ENCODE results near the gene HEPN1. TPM values are rescaled to one million over a fixed set of nuclear protein-coding genes. Genes with fewer than 3 reads are reported as not detected.

Gene HEPN1
- total and polyA plus RNA-seq, 9 of the 15 experiments (the other 6 are each of a cell fraction or from before 2014, with no cell fraction given) = not detected

DNA sequence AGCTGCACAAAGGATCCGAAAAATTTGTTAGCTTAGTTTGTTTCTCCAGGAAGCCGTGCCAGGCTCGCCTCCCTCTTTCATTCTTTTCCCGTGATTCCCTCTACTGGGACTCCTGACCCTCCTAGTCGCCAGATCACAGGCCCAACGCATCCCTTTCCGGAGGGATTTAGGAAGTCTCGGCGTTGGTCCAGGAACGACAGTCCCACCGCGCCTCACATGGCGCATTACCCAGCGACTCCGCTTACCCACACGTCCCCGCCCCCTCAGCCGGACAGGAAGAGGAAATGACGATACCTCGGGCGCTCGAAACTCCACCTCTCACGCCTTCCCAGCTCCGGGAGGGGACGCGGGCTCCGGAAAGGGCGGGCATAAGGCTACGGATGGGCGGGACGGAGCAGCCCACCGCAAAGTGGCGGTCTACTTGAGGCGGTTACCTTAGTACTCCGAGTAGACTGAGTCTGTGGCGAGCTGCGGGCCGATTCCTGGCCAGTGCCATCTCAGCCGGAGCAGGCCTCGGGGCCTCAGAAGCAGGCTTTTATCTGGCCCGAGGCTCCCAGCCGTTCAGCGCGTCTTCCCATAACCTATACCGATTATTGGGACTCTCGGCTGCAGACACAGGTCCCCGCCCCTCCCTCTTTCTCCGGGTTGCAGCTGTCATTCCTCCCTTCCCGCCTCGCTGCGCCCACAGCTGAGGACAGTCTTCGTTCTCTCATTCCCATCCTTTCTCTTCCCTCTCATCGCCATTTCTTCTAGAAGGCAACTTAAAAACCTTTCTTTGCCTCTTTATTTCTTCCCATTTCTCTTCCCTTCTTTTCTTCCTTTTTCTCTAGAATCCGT, 34.9 kb downstream of the HEPN1 start, which contains the start of gene CCDC15 (continued):
- TF ChIP-seq RBM22 (IDR thresholded peaks at IDR 0.05; ENCODE audit: low read depth, low read length, poor library complexity, severe bottlenecking) = no peak
- peak; percentile 76 for TF ChIP-seq ZBTB17 (CRISPR knock-in tag; IDR thresholded peaks at IDR 0.05)
- no peak for TF ChIP-seq ZNF140 (CRISPR knock-in tag; IDR thresholded peaks at IDR 0.05)
- no peak for TF ChIP-seq ZNF584 (CRISPR knock-in tag; IDR thresholded peaks at IDR 0.05; ENCODE audit: low read depth)
- peak; percentile 96 for TF ChIP-seq CREM (IDR thresholded peaks at IDR 0.05; ENCODE audit: low read depth)
- TF ChIP-seq, protein P1, sequence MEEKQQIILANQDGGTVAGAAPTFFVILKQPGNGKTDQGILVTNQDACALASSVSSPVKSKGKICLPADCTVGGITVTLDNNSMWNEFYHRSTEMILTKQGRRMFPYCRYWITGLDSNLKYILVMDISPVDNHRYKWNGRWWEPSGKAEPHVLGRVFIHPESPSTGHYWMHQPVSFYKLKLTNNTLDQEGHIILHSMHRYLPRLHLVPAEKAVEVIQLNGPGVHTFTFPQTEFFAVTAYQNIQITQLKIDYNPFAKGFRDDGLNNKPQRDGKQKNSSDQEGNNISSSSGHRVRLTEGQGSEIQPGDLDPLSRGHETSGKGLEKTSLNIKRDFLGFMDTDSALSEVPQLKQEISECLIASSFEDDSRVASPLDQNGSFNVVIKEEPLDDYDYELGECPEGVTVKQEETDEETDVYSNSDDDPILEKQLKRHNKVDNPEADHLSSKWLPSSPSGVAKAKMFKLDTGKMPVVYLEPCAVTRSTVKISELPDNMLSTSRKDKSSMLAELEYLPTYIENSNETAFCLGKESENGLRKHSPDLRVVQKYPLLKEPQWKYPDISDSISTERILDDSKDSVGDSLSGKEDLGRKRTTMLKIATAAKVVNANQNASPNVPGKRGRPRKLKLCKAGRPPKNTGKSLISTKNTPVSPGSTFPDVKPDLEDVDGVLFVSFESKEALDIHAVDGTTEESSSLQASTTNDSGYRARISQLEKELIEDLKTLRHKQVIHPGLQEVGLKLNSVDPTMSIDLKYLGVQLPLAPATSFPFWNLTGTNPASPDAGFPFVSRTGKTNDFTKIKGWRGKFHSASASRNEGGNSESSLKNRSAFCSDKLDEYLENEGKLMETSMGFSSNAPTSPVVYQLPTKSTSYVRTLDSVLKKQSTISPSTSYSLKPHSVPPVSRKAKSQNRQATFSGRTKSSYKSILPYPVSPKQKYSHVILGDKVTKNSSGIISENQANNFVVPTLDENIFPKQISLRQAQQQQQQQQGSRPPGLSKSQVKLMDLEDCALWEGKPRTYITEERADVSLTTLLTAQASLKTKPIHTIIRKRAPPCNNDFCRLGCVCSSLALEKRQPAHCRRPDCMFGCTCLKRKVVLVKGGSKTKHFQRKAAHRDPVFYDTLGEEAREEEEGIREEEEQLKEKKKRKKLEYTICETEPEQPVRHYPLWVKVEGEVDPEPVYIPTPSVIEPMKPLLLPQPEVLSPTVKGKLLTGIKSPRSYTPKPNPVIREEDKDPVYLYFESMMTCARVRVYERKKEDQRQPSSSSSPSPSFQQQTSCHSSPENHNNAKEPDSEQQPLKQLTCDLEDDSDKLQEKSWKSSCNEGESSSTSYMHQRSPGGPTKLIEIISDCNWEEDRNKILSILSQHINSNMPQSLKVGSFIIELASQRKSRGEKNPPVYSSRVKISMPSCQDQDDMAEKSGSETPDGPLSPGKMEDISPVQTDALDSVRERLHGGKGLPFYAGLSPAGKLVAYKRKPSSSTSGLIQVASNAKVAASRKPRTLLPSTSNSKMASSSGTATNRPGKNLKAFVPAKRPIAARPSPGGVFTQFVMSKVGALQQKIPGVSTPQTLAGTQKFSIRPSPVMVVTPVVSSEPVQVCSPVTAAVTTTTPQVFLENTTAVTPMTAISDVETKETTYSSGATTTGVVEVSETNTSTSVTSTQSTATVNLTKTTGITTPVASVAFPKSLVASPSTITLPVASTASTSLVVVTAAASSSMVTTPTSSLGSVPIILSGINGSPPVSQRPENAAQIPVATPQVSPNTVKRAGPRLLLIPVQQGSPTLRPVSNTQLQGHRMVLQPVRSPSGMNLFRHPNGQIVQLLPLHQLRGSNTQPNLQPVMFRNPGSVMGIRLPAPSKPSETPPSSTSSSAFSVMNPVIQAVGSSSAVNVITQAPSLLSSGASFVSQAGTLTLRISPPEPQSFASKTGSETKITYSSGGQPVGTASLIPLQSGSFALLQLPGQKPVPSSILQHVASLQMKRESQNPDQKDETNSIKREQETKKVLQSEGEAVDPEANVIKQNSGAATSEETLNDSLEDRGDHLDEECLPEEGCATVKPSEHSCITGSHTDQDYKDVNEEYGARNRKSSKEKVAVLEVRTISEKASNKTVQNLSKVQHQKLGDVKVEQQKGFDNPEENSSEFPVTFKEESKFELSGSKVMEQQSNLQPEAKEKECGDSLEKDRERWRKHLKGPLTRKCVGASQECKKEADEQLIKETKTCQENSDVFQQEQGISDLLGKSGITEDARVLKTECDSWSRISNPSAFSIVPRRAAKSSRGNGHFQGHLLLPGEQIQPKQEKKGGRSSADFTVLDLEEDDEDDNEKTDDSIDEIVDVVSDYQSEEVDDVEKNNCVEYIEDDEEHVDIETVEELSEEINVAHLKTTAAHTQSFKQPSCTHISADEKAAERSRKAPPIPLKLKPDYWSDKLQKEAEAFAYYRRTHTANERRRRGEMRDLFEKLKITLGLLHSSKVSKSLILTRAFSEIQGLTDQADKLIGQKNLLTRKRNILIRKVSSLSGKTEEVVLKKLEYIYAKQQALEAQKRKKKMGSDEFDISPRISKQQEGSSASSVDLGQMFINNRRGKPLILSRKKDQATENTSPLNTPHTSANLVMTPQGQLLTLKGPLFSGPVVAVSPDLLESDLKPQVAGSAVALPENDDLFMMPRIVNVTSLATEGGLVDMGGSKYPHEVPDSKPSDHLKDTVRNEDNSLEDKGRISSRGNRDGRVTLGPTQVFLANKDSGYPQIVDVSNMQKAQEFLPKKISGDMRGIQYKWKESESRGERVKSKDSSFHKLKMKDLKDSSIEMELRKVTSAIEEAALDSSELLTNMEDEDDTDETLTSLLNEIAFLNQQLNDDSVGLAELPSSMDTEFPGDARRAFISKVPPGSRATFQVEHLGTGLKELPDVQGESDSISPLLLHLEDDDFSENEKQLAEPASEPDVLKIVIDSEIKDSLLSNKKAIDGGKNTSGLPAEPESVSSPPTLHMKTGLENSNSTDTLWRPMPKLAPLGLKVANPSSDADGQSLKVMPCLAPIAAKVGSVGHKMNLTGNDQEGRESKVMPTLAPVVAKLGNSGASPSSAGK (IDR thresholded peaks at IDR 0.05) = peak; percentile 89
- no peak for TF ChIP-seq FOXA3 (CRISPR knock-in tag; conservative IDR thresholded peaks at IDR 0.05 in 1 of 2, IDR thresholded peaks at IDR 0.05 in 1 of 2)
- no peak for TF ChIP-seq ZNF778 (CRISPR knock-in tag; IDR thresholded peaks at IDR 0.05)
- no peak for TF ChIP-seq GTF2A2 (tag; IDR thresholded peaks at IDR 0.05)
- TF ChIP-seq, protein P2, sequence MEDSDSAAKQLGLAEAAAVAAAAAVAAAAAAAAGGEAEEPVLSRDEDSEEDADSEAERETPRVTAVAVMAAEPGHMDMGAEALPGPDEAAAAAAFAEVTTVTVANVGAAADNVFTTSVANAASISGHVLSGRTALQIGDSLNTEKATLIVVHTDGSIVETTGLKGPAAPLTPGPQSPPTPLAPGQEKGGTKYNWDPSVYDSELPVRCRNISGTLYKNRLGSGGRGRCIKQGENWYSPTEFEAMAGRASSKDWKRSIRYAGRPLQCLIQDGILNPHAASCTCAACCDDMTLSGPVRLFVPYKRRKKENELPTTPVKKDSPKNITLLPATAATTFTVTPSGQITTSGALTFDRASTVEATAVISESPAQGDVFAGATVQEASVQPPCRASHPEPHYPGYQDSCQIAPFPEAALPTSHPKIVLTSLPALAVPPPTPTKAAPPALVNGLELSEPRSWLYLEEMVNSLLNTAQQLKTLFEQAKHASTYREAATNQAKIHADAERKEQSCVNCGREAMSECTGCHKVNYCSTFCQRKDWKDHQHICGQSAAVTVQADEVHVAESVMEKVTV (CRISPR knock-in tag; IDR thresholded peaks at IDR 0.05) = no peak
- TF ChIP-seq FOXJ2 (tag; IDR thresholded peaks at IDR 0.05) = no peak
- TF ChIP-seq, protein P3, sequence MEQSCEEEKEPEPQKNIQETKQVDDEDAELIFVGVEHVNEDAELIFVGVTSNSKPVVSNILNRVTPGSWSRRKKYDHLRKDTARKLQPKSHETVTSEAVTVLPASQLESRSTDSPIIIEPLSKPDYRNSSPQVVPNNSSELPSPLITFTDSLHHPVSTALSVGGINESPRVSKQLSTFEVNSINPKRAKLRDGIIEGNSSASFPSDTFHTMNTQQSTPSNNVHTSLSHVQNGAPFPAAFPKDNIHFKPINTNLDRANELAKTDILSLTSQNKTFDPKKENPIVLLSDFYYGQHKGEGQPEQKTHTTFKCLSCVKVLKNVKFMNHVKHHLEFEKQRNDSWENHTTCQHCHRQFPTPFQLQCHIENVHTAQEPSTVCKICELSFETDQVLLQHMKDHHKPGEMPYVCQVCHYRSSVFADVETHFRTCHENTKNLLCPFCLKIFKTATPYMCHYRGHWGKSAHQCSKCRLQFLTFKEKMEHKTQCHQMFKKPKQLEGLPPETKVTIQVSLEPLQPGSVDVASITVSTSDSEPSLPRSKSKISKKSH (CRISPR knock-in tag; IDR thresholded peaks at IDR 0.05) = no peak
- no peak for TF ChIP-seq MEIS2 (IDR thresholded peaks at IDR 0.05; ENCODE audit: partially characterized antibody)

Data from K562 (cell line).